Glutamatergic neuron (in vitro differentiated cells): ENCODE measurements around the gene TEDC1. TPM values are rescaled to one million over a fixed set of nuclear protein-coding genes. Genes with fewer than 3 reads are reported as not detected.

ENCODE experiments used
- DNase-seq: peaks from one replicate; pipeline ENCODE4 v3.0.0; 2022
- H3K27ac Mint-ChIP-seq: one replicate; pipeline ENCODE4 v1.8.0; 2020; ENCODE audit warnings: mild to moderate bottlenecking, mixed read lengths, inconsistent platforms; ENCODE audit not compliant: unreplicated experiment
- H3K27me3 Mint-ChIP-seq: one replicate; pipeline ENCODE4 v1.8.0; 2020; ENCODE audit warnings: mild to moderate bottlenecking, moderate library complexity, mixed read lengths, inconsistent platforms; ENCODE audit not compliant: unreplicated experiment
- H3K36me3 Mint-ChIP-seq: one replicate; pipeline ENCODE4 v1.8.0; 2020; ENCODE audit warnings: mild to moderate bottlenecking, mixed read lengths, inconsistent platforms; ENCODE audit not compliant: unreplicated experiment
- H3K4me1 Mint-ChIP-seq: one replicate; pipeline ENCODE4 v1.8.0; 2020; ENCODE audit warnings: mild to moderate bottlenecking, low read depth, mixed read lengths, inconsistent platforms; ENCODE audit not compliant: unreplicated experiment
- H3K4me3 Mint-ChIP-seq: one replicate; pipeline ENCODE4 v1.8.0; 2020; ENCODE audit warnings: mild to moderate bottlenecking, mixed read lengths, inconsistent platforms; ENCODE audit not compliant: unreplicated experiment
- H3K9me3 Mint-ChIP-seq: one replicate; pipeline ENCODE4 v1.8.0; 2020; ENCODE audit warnings: mild to moderate bottlenecking, moderate library complexity, mixed read lengths, inconsistent platforms; ENCODE audit not compliant: unreplicated experiment
- CTCF ChIP-seq: fragments of 200-600 bp; sonication (generic); IDR thresholded peaks from one replicate; pipeline ENCODE4 v1.5.0; 2021; ENCODE audit not compliant: partially characterized antibody, unreplicated experiment
- total RNA-seq: library from RNA; stranded (reverse); fragmentation: NEBNext Ultra II Directional; extraction: Animal tissue kit (Norgen Biotek cat#: 25700); gene quantifications from one replicate; pipeline ENCODE4 v1.2.1, GENCODE V29; 2021; ENCODE audit not compliant: unreplicated experiment

The TEDC1 gene
- total RNA-seq, 1 donor from 2014 or later: 13.8 TPM

GRCh38 chr14:105527381-105527825 is 36.4 kb downstream of the TEDC1 start:
- Mint-ChIP-seq H3K4me3 (no peak overlapping the region), H3K36me3 (no peaks in the 10 kb centered on the region), H3K4me1 (no peaks in the 10 kb centered on the region), H3K27ac (no peak overlapping the region), H3K27me3 (peaks cover 12% of the 10 kb centered on the region), H3K9me3 (no peaks in the 10 kb centered on the region)
- TF ChIP-seq CTCF: no peak
- no peak for DNase-seq

GRCh38 chr14:105527826-105528585 is 37.0 kb downstream of the TEDC1 start:
- Mint-ChIP-seq H3K27me3 (peaks cover 14% of the 10 kb centered on the region), H3K9me3 (peaks cover 2% of the 10 kb centered on the region), H3K27ac (no peak overlapping the region), H3K4me1 (no peaks in the 10 kb centered on the region), H3K36me3 (no peaks in the 10 kb centered on the region), H3K4me3 (no peak overlapping the region)
- peak; percentile 84 for DNase-seq
- peak; percentile 75 for TF ChIP-seq CTCF

- no peak for DNase-seq
- Mint-ChIP-seq H3K4me3 (no peak overlapping the region), H3K9me3 (peaks cover 4% of the 10 kb centered on the region), H3K4me1 (no peaks in the 10 kb centered on the region), H3K27me3 (peaks cover 16% of the 10 kb centered on the region), H3K36me3 (no peaks in the 10 kb centered on the region), H3K27ac (no peak overlapping the region)
- TF ChIP-seq CTCF: no peak
These were observed 37.7 kb downstream of the TEDC1 start for GRCh38 chr14:105528586-105529318.

- no peak for TF ChIP-seq CTCF
- Mint-ChIP-seq H3K27me3 (peaks cover 18% of the 10 kb centered on the region), H3K9me3 (peaks cover 7% of the 10 kb centered on the region), H3K4me3 (no peak overlapping the region), H3K36me3 (no peaks in the 10 kb centered on the region), H3K4me1 (no peaks in the 10 kb centered on the region), H3K27ac (no peak overlapping the region)
- DNase-seq: no peak
These were observed 38.2 kb downstream of the TEDC1 start for GRCh38 chr14:105529319-105529568.
